Adipocyte (in vitro differentiated cells): ENCODE measurements around the gene FANCD2.
"Not testable (repeated sequence)": the region's sequence is repeated elsewhere in the genome, so short reads cannot be mapped to it uniquely, and the experiment has no call there.

ENCODE experiments used
- DNase-seq: peaks from one replicate; pipeline ENCODE4 v3.0.0-alpha.2; 2015; ENCODE audit warnings: low read depth
- H3K27me3 ChIP-seq: replicated peaks from 2 replicates; pipeline ENCODE4 v1.7.0; 2013; ENCODE audit warnings: mild to moderate bottlenecking, low read length, moderate library complexity; ENCODE audit not compliant: control insufficient read depth, insufficient read depth
- H3K36me3 ChIP-seq: 2 replicates; pipeline ENCODE4 v1.7.0; 2013; ENCODE audit warnings: low read length, mild to moderate bottlenecking, moderate library complexity; ENCODE audit not compliant: control insufficient read depth, insufficient read depth, severe bottlenecking
- H3K4me1 ChIP-seq: 2 replicates; pipeline ENCODE4 v1.7.0; 2013; ENCODE audit warnings: mild to moderate bottlenecking, low read length, moderate library complexity; ENCODE audit not compliant: control insufficient read depth, insufficient read depth
- H3K4me3 ChIP-seq: 2 replicates; pipeline ENCODE4 v1.7.0; 2013; ENCODE audit warnings: mild to moderate bottlenecking, low read length, moderate library complexity
- H3K9ac ChIP-seq: 2 replicates; pipeline ENCODE4 v1.7.0; 2013; ENCODE audit warnings: mild to moderate bottlenecking, low read length, moderate library complexity
- H3K9me3 ChIP-seq: 2 replicates; pipeline ENCODE4 v1.7.0; 2013; ENCODE audit warnings: mild to moderate bottlenecking, low read length, moderate library complexity; ENCODE audit not compliant: control insufficient read depth

The FANCD2 gene

DNA sequence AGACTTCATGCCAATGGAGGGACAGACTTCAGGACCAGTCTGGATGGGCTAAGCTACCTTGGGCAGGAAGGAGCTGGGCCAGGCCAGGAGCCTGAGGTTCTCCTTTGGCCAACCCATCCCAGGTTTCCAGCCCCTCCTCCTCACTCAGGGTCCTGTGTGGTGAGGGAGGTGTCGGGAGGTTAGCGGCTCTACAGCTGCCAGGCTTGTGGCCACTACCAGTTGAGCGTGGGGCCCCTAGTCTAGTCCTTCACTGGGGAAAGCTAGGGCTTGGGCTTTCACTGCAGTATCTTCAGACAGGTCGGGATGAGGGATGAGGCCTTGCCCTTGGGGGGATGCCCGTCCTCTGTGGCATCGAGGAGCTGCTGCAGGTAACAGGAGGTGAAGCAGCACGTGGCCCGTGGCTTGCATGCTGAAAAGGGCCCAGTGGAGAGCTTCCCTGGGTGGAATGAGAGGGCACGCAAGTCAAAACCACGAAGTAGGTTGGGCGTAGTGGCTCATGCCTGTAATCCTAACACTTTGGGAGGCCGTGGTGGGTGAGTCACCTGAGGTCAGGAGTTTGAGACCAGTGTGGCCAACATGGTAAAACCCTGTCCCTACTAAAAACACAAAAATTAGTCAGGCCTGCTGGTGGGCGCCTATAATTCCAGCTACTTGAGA is 8.5 kb upstream of the FANCD2 start:
- no peak overlapping the region for H3K9ac ChIP-seq
- no peaks in the 10 kb centered on the region for H3K27me3 ChIP-seq
- H3K4me1 ChIP-seq: peaks cover 27% of the 10 kb centered on the region
- no peaks in the 10 kb centered on the region for H3K9me3 ChIP-seq
- DNase-seq: peak; percentile 32
- peaks cover 40% of the 10 kb centered on the region for H3K36me3 ChIP-seq
- no peak overlapping the region for H3K4me3 ChIP-seq

DNA sequence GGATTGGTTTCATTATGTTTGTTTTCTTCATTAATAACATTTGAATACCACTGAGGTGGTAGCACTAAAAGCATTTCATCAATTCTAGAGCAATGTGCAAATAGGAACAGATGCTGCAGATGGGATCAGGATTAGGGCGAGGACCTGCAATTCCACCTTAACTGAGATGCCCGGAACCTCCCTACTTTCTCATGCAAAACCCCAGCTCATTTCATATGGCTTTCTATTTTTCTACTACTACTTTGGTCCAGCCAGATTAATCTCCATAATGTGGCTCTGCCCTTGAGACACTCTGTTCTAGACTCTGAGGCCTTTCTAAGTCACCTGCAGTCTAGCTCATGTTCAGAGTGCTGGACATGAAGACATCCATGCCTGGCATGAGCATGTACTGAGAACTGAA is 7.4 kb upstream of the FANCD2 start:
- not testable (repeated sequence) for H3K9me3 ChIP-seq, H3K27me3 ChIP-seq, H3K9ac ChIP-seq, H3K4me3 ChIP-seq, DNase-seq
- peaks cover 35% of the 10 kb centered on the region for H3K4me1 ChIP-seq
- H3K36me3 ChIP-seq: peaks cover 47% of the 10 kb centered on the region

DNA sequence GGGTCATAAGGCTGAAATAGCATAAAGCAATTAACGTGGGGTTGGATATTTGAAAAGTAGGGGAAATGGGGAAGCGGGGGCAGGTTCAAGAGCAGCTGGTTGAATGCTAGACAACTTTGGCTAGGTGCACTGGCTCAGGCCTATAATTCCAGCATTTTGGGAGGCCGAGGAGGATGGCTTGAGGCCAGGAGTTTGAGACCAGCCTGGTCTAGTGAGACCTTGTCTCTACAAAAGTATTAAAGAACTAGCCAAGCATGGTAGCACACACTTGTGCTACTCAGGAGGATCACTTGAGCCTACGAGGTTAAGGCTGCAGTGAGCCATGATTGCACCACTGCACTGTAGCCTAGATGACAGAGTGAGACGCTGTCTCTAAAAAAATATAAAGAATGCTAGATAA is 6.9 kb upstream of the FANCD2 start:
- Histone ChIP-seq H3K27me3 (no peaks in the 10 kb centered on the region), H3K4me1 (peaks cover 41% of the 10 kb centered on the region), H3K4me3 (no peak overlapping the region), H3K9ac (no peak overlapping the region), H3K9me3 (no peaks in the 10 kb centered on the region), H3K36me3 (peaks cover 47% of the 10 kb centered on the region)
- DNase-seq: no peak

DNA sequence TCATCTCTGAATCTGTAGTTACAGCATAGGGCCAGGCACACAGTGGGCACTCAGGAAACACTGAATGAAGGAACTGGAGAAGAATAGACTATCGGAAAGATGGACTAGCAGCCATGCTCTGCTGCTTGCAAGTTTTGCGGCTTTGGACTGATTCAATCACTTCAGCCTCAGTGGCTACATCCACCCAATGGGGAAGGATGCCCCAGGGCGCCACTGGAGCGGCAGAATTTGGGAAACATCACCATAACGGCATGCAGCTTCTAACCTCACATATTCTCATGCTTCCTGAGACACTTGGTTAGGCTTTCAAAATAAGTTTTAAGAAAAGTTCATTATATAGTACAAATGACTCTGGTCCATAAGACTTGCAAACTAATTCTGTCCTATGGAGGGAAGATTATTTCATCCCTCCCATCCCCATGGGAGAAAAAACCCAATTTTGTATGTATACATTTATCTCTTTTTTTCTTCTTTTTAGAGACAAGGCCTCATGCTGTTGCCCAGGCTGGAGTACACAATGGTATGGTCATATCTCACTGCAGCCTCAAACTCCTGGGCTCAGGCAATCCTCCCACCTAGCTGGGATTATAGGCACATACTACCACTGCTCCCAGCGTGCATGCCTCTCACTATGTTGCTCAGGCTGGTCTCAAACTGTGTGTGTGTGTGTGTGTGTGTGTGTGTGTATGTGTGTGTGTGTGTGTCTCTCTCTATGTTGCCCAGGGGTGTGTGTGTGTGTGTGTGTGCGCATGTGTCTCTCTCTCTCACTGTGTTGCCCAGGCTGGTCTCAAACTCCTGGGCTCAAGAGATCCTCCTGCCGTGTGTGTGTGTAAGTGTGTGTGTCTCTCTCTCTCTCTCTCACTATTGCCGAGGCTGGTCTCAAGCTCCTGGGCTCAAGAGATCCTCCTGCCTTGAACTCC is 4.1 kb upstream of the FANCD2 start:
- Histone ChIP-seq H3K36me3 (peaks cover 47% of the 10 kb centered on the region), H3K27me3 (no peaks in the 10 kb centered on the region), H3K9me3 (no peaks in the 10 kb centered on the region), H3K4me1 (peaks cover 45% of the 10 kb centered on the region), H3K4me3 (no peak overlapping the region), H3K9ac (no peak overlapping the region)
- DNase-seq: no peak

DNA sequence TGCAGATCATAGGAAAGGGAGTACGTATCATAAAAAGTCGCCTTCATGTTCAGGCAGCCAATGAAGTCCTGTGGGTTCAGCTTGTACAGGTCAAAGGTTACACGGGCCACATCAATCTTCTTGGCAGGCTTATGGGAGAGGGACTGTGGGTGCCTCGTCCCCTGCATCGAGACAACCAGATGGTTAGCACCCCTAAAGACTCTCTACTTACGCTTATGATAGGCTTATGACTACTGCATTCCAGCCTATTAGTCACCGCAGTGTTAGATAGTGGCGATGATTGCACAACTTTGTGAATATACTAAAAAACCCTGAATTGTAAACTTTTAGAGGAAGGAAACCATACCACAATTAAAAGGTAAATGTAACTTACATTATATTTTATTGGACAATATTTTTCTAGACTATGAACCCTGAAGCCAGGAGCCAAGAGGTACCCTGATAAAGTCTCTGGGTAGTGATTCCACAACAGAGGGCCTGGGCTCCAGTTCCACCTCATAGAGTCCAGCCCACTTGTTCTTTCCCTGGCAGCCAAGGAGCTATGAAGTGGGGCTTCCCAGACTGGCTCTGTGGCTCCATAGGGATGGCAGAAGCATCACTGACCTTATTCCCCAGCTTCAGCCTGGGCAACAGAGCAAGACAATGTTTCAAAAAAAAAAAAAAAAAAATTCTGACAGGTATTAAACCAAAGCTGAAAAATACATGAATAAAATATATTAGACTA is 2.5 kb upstream of the FANCD2 start:
- peaks cover 38% of the 10 kb centered on the region for H3K4me1 ChIP-seq
- H3K36me3 ChIP-seq: peaks cover 40% of the 10 kb centered on the region
- H3K9ac ChIP-seq: peak overlapping the region; percentile 29
- no peaks in the 10 kb centered on the region for H3K9me3 ChIP-seq
- peak; percentile 84 for DNase-seq
- no peaks in the 10 kb centered on the region for H3K27me3 ChIP-seq
- peak overlapping the region; percentile 60 for H3K4me3 ChIP-seq

DNA sequence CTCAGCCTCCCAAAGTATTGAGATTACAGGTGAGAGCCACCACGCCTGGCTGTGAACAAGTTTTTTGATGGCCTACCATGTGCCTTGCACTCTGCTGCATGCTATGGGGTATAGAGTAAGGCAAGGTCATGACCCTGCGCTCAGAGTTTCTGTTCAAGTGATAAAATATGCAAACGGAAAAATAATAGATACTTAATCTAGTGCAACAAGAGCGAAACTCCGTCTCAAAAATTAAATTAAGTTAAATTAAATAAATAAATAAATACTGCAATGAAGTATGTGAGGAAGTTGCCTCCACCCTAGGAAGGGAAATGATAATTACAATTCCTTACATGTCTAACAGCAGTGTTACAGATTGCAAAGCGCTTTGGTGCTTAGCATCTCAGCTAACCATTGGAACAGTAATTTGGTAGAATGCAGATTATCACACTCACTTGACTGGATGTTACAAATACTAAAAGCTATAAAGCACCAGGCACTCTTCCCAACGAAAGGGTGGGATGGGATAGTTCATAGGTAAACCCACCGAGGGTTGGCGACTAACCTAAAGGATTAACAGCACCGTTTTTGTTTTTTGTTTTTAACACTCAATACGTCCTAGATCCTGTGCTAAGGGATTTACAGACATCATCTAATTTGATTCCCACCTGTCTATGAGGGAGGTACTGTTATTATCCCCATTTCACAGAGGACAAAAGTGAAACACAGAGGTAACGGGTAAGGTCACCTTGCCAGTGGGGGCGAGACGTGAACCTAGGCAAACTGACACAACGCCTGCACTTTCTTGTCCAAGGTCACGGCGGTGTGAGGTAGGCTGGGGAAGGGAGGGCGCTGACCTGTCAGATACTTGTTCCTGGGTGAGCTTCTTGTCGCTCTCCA is 793 bp upstream of the FANCD2 start:
- peaks cover 30% of the 10 kb centered on the region for H3K36me3 ChIP-seq
- H3K4me1 ChIP-seq: peaks cover 32% of the 10 kb centered on the region
- no peaks in the 10 kb centered on the region for H3K9me3 ChIP-seq
- H3K4me3 ChIP-seq: peak overlapping the region; percentile 99
- H3K27me3 ChIP-seq: no peaks in the 10 kb centered on the region
- peak overlapping the region; percentile 98 for H3K9ac ChIP-seq
- DNase-seq: no peak

DNA sequence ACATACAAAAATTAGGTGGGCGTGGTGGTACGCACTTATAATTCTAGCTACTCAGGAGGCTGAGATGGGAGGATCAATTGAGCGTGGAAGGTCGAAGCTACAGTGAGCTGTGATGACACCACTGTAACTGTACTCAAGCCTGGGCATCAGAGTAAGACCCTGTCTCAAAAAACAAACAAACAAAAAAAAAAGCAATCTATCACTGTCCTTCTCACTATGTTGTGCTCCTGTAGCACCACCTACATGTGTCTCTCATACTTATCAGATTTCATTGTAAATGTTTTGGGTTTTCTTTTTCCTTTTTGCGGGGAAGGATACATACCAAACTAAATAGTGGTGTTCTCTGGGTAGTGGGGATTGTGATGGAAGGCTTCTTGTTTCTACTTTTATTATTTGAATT is 14.8 kb downstream of the FANCD2 start:
- no peak for DNase-seq

DNA sequence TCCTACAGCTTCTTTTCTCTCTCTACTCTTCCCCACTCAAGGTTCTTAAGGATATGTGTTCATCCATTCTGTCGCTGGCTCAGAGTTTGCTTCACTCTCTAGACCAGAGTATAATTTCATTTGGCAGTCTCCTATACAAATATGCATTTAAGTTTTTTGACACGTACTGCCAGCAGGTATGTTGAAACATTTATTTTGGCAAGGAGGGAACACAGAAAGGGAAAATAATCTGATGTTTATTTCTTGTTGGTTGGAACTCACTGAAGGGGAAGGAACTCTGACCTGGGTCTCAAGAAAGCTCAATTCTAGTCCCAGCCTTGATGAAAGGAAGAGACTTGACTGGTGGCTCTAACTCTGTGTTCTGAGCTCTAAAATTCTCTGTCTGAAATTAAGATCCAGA is 21.6 kb downstream of the FANCD2 start:
- Histone ChIP-seq H3K27me3 (no peaks in the 10 kb centered on the region), H3K9me3 (no peaks in the 10 kb centered on the region), H3K36me3 (no peaks in the 10 kb centered on the region), H3K4me1 (no peaks in the 10 kb centered on the region), H3K9ac (no peak overlapping the region), H3K4me3 (no peak overlapping the region)
- DNase-seq: no peak

More for the DNA sequence above, 14.8 kb downstream of the FANCD2 start:
- H3K9ac ChIP-seq: no peak overlapping the region
- no peaks in the 10 kb centered on the region for H3K36me3 ChIP-seq
- H3K4me1 ChIP-seq: no peaks in the 10 kb centered on the region
- H3K9me3 ChIP-seq: no peaks in the 10 kb centered on the region
- no peak overlapping the region for H3K4me3 ChIP-seq
- no peaks in the 10 kb centered on the region for H3K27me3 ChIP-seq

DNA sequence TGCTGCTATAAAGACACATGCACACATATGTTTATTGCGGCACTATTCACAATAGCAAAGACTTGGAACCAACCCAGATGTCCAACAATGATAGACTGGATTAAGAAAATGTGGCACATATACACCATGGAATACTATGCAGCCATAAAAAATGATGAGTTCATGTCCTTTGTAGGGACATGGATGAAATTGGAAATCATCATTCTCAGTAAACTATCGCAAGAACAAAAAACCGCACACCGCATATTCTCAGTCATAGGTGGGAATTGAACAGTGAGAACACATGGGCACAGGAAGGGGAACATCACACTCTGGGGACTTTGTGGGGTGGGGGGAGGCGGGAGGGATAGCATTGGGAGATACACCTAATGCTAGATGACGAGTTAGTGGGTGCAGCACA is 26.8 kb downstream of the FANCD2 start:
- not testable (repeated sequence) for H3K36me3 ChIP-seq, H3K27me3 ChIP-seq, H3K4me1 ChIP-seq, DNase-seq, H3K4me3 ChIP-seq, H3K9ac ChIP-seq, H3K9me3 ChIP-seq

DNA sequence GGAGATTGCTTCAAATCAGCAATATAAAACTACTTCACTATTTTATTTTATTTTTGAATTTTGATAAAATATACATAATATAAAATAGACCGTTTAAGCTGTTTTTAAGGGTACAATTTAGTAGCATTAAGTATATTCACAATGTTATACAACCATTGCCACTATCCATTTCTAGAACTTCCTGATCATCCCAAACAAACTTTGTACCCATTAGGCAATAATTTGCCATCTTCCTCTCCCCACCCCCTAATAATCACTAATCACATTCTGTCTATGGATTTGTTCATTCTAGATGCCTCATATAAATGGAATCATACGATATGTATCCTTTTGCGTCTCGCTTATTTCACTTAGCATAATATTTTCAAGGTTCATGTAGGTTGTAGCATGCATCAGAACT is 28.9 kb downstream of the FANCD2 start:
- no peak for DNase-seq
- Histone ChIP-seq H3K4me1 (no peaks in the 10 kb centered on the region), H3K4me3 (no peak overlapping the region), H3K27me3 (no peaks in the 10 kb centered on the region), H3K9ac (no peak overlapping the region), H3K9me3 (no peaks in the 10 kb centered on the region), H3K36me3 (no peaks in the 10 kb centered on the region)
